ENCODE results near the gene TCTN2. TPM values are rescaled to one million over a fixed set of nuclear protein-coding genes. Genes with fewer than 3 reads are reported as not detected.

Gene TCTN2
- total RNA-seq, 2 experiments from 2014 or later, result 4.0 to 5.1 TPM

Other genes starting within 250 kb of the TCTN2 start
- gene RILPL2, start 234.4 kb upstream of the TCTN2 start, total RNA-seq, result 10 to 100 TPM; 23.8 to 24.3 TPM
- gene SNRNP35, start 213.0 kb upstream of the TCTN2 start, total RNA-seq, result 10 to 100 TPM; 22.2 to 23.7 TPM
- 1 to 10 TPM; 3.7 TPM for gene RILPL1, start 137.4 kb upstream of the TCTN2 start, total RNA-seq
- gene TMED2, start 86.6 kb upstream of the TCTN2 start, total RNA-seq, result 100 to 1,000 TPM; 196 to 205 TPM
- 10 to 100 TPM; 58.0 to 58.3 TPM for gene DDX55, start 69.0 kb upstream of the TCTN2 start, total RNA-seq
- 10 to 100 TPM; 92.9 to 94.4 TPM for gene EIF2B1, start 37.4 kb upstream of the TCTN2 start, total RNA-seq
- 10 to 100 TPM; 77.4 to 81.9 TPM for gene GTF2H3, start 37.3 kb upstream of the TCTN2 start, total RNA-seq
- 100 to 1,000 TPM in 1 of 2 experiments, 10 to 100 TPM in 1; 91.3 to 101 TPM for gene ATP6V0A2, start 41.2 kb downstream of the TCTN2 start, total RNA-seq
- under 1 TPM; 0.06 to 0.15 TPM for gene DNAH10, start 91.2 kb downstream of the TCTN2 start, total RNA-seq

All from activated CD8-positive, alpha-beta memory T cell treated with anti-CD3 and anti-CD28 coated beads for 36 hours (primary cell).